Germinal center (tissue), 1 donor: ENCODE results near the gene TPI1.
"Not testable (repeated sequence)": the region's sequence is repeated elsewhere in the genome, so short reads cannot be mapped to it uniquely, and the experiment has no call there.

Experiments
- DNase-seq: peaks from one replicate; pipeline ENCODE4 v3.0.0; 2012; ENCODE audit warnings: mixed read lengths, low spot score

Gene TPI1

GRCh38 chr12:6847676-6848075 lies 19.7 kb upstream of the TPI1 start:
- no peak for DNase-seq

DNA sequence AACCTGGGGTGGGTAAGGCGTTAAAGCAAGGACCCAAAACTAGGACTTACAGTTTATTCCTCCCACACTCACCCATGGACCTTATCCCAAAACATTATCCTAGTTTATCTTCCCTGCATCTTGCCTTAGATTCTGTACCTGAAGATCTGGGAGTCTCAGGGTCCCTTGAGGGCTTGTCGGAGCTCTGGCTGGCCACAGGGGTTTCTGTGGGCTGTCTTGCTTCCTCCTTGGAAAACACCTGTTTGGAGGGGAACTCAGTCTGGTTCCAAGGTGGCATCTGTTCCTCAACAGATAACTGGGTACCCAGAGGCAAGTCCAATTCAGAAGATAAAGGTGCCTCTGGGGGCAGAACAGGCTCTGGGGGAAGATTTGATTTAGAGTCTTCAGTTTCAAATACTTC lies 17.9 kb upstream of the TPI1 start:
- no peak for DNase-seq

DNA sequence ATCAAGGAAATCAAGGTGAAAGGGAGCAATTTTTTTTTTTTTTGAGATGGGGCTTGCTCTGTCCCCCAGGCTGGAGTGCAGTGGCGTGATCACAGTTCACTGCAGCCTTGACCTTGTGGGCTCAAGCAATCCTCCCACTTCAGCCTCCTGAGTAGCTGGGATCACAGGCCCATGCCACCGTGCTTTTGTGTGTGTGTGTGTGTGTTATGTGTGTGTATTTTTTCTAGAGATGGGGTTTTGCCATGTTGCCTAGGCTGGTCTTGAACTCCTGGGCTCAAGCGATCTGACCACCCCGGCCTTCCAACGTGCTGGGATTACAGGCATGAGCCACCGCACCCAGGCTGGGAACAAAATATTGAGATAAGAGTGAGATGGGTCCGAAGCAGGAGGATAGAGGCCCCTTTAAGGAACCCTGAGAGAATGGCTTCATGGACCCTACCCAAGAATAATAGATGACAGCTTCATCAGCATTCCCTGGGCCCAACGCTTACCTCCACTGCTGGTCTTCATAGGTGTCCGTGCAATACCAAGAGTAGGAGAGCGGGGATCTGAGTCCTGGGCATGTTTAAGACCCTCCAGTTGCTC lies 17.3 kb upstream of the TPI1 start:
- no peak for DNase-seq

- DNase-seq, result no peak
Observed at GRCh38 chr12:6850796-6851152, 16.6 kb upstream of the TPI1 start.

GRCh38 chr12:6851153-6851920 lies 16.0 kb upstream of the TPI1 start, which contains the start of gene CDCA3:
Gene CDCA3 (minus strand): TSS chr12:6851286. CDS start chr12:6850952, 334 bp downstream.
- DNase-seq, result peak; percentile 100

- DNase-seq, result peak; percentile 98
Observed at GRCh38 chr12:6851921-6852650, 15.2 kb upstream of the TPI1 start, which contains the start of gene USP5. Gene USP5 (plus strand): TSS chr12:6852150. CDS start chr12:6852180, 30 bp downstream.

DNA sequence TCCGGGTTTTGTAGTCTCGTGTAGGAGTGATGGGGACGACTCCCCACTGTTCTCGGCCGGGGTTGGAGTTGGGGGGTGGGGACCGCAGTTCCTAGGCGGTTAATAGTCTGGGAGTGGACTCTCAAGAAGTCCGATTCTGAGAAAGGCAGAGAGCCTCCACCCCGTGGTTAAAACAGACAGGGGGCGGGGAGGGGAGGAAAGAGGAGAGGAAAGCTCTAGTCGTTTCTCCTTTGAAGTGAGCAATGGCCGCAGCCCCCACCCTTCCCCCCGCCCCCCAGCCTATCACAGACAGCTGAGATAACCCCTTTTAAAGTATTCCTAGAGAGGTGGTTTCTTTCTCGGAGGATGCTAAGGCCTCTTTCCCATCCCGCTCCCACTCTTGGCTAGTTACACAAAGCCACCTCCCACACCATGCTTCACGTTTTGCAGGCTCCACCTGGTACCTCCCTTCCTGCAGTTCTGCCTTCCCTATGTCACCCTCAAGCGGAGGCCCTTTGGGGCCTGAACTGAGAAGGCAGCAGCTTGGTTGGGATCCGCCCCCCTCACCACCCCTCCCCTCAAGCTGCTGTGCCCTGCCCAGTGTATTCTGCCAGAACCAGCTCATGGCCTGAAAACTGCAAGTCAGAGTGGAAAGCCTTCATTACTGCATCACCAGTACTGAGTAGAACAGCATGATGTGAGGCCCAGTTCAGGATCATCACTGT lies 14.5 kb upstream of the TPI1 start:
- no peak for DNase-seq

GRCh38 chr12:6853626-6854025 lies 13.7 kb upstream of the TPI1 start:
- DNase-seq, result no peak

- no peak for DNase-seq
Observed at GRCh38 chr12:6854036-6854435, 13.3 kb upstream of the TPI1 start.

GRCh38 chr12:6855322-6855721 lies 12.0 kb upstream of the TPI1 start:
- no peak for DNase-seq

DNA sequence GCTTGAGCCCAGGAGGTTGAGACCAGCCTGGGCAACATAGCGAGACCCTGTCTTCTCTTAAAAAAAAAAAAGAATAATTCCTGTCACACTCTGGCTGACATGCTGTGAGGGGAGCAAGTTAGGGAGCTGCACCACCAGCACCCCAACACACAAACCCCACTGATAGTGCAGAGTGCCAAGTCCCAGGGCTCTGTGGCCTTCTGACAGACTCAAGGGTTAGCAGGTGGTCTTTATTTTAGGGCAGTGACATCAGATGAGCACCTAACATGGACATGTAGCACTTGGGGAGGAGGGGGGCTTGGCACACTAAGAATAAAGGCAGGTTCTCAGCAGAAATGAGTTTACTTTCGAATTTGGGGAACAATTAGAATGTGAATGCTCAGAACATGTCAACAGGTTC lies 8.5 kb upstream of the TPI1 start:
- DNase-seq, result no peak

- DNase-seq, result no peak
Observed at GRCh38 chr12:6860116-6860515, 7.2 kb upstream of the TPI1 start.

GRCh38 chr12:6860942-6861341 lies 6.4 kb upstream of the TPI1 start:
- DNase-seq, result no peak

DNA sequence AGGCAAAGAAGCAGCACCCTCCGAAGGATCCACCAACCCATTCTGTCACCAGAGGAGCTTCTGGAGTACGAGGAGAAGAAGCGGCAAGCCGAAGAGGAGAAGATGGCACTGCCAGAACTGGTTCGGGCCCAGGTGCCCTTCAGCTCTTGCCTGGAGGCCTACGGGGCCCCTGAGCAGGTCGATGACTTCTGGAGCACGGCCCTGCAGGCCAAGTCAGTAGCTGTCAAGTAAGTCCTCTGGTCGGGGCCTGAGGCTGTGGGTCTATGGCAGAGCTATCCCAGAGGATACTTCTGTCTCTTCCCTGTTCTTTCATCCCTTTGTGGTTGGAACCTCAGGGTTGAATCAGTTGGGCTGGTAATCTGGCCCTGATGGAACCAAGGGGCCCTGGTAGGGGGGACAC lies 5.9 kb upstream of the TPI1 start:
- DNase-seq, result no peak

GRCh38 chr12:6863033-6863432 lies 4.3 kb upstream of the TPI1 start:
- no peak for DNase-seq

DNA sequence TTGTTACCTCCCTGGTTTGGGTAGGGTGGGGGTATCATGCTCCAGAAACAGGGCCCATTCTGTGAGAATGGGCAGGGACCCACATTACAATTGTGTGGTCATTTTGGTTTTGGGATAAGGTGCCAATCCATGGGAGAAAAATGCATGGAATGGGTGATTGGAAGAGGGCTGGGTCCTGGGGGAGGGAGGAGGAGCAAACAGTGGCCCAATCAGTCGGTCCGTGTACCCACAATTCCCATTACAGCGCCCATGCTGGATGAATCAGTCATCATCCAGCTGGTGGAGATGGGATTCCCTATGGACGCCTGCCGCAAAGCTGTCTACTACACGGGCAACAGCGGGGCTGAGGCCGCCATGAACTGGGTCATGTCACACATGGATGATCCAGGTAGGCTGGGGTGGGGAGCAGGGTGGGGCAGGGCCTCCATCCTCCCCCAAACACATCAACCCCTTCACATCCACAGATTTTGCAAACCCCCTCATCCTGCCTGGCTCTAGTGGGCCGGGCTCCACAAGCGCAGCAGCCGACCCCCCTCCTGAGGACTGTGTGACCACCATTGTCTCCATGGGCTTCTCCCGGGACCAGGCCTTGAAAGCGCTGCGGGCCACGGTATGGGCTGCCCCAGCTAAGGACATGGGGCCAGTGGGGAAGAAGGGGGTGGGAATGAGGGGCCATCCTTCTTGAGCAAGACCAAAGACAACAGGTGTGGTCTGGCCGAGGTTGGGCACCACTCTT lies 3.6 kb upstream of the TPI1 start:
- DNase-seq, result no peak

- DNase-seq, result not testable (repeated sequence)
Observed at GRCh38 chr12:6865307-6865706, 2.0 kb upstream of the TPI1 start.

DNA sequence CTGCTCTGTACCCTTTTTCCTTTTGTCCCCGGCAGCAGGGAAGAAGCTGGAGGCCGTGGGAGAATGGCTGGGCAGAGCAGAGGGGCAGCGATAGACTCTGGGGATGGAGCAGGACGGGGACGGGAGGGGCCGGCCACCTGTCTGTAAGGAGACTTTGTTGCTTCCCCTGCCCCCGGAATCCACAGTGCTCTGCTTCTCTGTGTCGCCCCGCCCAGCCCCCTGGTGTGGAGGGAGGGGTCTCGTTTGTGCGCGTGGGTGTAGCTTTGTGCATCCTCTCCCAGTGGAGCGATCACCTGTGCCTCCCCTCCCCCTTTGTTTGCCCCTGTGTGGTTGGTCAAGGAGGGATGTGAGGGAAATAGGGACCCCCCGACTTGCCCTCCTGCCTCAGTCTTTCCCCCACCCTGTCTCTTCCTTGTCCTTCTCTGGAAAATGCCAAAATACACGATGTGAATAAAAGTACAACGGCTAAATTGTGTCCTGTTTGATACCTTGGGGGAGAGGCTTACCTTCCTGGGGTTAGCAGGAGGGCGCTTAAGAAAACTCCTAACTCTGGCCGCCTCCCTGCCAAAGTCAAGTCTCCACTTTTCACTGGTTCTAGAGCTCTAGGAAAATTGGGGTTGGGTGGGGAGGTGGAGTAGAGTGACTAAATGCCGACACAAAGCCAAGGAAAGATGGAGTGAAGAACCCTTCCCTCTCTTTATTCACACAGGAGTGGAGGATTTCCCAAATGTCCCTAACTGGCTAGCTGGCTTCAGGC lies 990 bp upstream of the TPI1 start:
- DNase-seq, result no peak

DNA sequence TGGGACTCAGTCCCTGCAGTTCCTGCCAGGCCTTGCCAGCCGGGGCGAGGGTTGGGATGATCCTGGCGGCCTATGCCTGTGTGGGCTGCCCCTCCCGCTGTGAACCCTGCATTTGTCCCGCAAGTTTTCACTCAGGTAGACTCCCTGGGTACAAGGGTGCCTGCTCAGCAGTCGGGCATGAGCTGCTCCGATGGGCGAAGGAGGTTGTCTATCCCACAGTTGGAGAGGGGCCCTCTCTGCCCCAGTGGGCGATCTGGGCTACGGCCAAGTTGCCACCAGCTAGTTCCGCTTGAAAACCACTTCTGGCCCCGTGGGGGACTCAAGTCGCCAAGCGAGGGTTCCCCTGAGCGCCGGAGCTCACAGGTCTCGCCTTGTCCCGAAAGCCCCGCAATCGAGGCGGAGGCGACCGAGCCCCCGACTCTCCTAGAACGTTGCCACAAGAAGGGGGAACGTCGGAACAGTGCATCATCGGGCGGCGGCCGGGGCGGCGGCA lies 365 bp upstream of the TPI1 start:
- no peak for DNase-seq

GRCh38 chr12:6868211-6869048 lies 1.1 kb downstream of the TPI1 start:
- DNase-seq, result no peak
